ENCODE measurements around the gene LINC01488. TPM values are rescaled to one million over a fixed set of nuclear protein-coding genes. Genes with fewer than 3 reads are reported as not detected.

The LINC01488 gene
- total and polyA plus RNA-seq, 9 of the 15 experiments (the other 6 are each of a cell fraction or from before 2014, with no cell fraction given) = not detected

DNA sequence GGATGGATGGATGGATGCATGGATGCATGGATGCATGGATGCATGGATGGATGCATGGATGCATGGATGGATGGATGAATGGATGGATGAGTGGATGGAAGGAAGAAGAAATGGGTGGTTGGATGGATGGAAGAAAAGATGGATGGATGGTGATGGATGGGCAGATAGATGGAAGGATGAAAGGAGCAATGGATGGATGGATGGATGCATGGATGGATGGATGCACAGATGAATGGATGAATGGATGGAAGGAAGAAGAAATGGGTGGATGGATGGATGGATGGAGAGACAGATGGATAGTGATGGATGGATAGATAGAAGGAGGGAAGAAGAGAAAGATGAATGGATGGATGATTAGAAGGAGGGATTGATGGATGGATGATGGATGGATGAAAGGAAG lies 30.2 kb upstream of the LINC01488 start (continued):
- TF ChIP-seq, protein P1, sequence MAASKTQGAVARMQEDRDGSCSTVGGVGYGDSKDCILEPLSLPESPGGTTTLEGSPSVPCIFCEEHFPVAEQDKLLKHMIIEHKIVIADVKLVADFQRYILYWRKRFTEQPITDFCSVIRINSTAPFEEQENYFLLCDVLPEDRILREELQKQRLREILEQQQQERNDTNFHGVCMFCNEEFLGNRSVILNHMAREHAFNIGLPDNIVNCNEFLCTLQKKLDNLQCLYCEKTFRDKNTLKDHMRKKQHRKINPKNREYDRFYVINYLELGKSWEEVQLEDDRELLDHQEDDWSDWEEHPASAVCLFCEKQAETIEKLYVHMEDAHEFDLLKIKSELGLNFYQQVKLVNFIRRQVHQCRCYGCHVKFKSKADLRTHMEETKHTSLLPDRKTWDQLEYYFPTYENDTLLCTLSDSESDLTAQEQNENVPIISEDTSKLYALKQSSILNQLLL (CRISPR knock-in tag; IDR thresholded peaks at IDR 0.05; ENCODE audit: borderline replicate concordance) = no peak
- TF ChIP-seq RBFOX2 (IDR thresholded peaks at IDR 0.05; ENCODE audit: low read depth, low read length) (no peak), ZFX (CRISPR knock-in tag; IDR thresholded peaks at IDR 0.05) (no peak), KAT2B (IDR thresholded peaks at IDR 0.05; ENCODE audit: low read depth, low read length) (no peak), NUFIP1 (IDR thresholded peaks at IDR 0.05; ENCODE audit: partially characterized antibody) (no peak), RFX1 (IDR thresholded peaks at IDR 0.05) (no peak), OTX1 (CRISPR knock-in tag; IDR thresholded peaks at IDR 0.05) (no peak), ZNF239 (CRISPR knock-in tag; IDR thresholded peaks at IDR 0.05) (no peak)
- TF ChIP-seq, protein P2, sequence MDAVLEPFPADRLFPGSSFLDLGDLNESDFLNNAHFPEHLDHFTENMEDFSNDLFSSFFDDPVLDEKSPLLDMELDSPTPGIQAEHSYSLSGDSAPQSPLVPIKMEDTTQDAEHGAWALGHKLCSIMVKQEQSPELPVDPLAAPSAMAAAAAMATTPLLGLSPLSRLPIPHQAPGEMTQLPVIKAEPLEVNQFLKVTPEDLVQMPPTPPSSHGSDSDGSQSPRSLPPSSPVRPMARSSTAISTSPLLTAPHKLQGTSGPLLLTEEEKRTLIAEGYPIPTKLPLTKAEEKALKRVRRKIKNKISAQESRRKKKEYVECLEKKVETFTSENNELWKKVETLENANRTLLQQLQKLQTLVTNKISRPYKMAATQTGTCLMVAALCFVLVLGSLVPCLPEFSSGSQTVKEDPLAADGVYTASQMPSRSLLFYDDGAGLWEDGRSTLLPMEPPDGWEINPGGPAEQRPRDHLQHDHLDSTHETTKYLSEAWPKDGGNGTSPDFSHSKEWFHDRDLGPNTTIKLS (IDR thresholded peaks at IDR 0.05; ENCODE audit: borderline replicate concordance, low read depth) = no peak
- TF ChIP-seq, protein P3, sequence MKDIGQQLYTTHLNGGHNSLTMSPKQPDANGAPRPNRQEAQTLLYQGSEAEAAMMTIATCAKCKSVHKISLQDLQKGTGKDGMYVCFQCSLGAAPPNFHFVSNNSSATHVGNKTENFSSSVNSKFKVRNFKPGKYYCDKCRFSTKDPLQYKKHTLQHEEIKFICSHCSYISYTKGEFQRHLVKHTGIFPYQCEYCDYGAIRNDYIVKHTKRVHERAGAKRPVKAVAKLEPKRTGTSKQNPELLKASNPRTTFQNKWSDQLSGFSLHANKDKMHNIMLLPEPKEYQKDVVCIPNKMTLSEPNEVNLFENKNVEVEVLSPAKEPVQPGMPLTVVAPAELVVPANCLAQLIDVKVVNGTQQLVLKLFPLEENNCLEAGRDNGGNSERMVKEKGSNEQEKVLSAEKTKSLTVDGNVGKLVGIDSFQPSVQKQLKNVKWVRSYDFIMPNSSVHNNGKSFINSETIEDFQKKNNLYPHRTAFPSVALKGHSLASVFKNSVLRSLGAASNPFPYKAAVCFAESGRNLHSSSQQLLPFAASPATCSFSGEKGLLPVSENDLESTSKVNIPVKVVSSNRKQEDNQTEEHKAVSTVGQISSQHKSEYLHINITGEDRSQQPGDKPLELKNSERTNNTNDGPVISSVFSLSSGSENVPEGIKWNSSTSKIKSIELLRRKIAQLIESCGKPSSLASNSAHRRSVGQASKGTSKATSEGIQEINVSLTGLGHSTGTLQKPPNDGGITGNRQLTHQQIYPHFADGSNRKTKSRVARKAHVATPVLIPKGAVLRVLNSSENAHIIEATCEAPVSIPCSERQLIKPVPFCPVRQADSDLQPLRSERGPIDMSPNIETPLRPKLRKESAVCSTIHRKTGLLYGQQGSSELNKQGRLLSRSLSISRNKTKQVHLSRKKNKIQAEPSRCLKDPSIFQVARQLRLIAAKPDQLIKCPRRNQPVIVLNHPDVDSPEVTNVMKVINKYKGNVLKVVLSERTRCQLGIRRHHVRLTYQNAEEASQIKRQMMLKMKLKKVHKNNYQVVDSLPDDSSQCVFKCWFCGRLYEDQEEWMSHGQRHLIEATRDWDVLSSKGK (CRISPR knock-in tag; IDR thresholded peaks at IDR 0.05) = no peak
- TF ChIP-seq, protein P4, sequence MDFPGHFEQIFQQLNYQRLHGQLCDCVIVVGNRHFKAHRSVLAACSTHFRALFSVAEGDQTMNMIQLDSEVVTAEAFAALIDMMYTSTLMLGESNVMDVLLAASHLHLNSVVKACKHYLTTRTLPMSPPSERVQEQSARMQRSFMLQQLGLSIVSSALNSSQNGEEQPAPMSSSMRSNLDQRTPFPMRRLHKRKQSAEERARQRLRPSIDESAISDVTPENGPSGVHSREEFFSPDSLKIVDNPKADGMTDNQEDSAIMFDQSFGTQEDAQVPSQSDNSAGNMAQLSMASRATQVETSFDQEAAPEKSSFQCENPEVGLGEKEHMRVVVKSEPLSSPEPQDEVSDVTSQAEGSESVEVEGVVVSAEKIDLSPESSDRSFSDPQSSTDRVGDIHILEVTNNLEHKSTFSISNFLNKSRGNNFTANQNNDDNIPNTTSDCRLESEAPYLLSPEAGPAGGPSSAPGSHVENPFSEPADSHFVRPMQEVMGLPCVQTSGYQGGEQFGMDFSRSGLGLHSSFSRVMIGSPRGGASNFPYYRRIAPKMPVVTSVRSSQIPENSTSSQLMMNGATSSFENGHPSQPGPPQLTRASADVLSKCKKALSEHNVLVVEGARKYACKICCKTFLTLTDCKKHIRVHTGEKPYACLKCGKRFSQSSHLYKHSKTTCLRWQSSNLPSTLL (IDR thresholded peaks at IDR 0.05) = peak; percentile 56; the same call in 1 of the 2 replicates
- TF ChIP-seq, protein P5, sequence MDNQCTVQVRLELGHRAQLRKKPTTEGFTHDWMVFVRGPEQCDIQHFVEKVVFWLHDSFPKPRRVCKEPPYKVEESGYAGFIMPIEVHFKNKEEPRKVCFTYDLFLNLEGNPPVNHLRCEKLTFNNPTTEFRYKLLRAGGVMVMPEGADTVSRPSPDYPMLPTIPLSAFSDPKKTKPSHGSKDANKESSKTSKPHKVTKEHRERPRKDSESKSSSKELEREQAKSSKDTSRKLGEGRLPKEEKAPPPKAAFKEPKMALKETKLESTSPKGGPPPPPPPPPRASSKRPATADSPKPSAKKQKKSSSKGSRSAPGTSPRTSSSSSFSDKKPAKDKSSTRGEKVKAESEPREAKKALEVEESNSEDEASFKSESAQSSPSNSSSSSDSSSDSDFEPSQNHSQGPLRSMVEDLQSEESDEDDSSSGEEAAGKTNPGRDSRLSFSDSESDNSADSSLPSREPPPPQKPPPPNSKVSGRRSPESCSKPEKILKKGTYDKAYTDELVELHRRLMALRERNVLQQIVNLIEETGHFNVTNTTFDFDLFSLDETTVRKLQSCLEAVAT (IDR thresholded peaks at IDR 0.05) = peak in 1 of 2 experiments; percentile 47; a peak in 1 of 4 replicates
- TF ChIP-seq, protein P6, sequence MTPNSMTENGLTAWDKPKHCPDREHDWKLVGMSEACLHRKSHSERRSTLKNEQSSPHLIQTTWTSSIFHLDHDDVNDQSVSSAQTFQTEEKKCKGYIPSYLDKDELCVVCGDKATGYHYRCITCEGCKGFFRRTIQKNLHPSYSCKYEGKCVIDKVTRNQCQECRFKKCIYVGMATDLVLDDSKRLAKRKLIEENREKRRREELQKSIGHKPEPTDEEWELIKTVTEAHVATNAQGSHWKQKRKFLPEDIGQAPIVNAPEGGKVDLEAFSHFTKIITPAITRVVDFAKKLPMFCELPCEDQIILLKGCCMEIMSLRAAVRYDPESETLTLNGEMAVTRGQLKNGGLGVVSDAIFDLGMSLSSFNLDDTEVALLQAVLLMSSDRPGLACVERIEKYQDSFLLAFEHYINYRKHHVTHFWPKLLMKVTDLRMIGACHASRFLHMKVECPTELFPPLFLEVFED (CRISPR knock-in tag; conservative IDR thresholded peaks at IDR 0.05) = 0 out of 2 replicates have a peak, but pooled peaks have one; percentile 16
- TF ChIP-seq, protein P7, sequence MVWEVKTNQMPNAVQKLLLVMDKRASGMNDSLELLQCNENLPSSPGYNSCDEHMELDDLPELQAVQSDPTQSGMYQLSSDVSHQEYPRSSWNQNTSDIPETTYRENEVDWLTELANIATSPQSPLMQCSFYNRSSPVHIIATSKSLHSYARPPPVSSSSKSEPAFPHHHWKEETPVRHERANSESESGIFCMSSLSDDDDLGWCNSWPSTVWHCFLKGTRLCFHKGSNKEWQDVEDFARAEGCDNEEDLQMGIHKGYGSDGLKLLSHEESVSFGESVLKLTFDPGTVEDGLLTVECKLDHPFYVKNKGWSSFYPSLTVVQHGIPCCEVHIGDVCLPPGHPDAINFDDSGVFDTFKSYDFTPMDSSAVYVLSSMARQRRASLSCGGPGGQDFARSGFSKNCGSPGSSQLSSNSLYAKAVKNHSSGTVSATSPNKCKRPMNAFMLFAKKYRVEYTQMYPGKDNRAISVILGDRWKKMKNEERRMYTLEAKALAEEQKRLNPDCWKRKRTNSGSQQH (CRISPR knock-in tag; IDR thresholded peaks at IDR 0.05) = 0 out of 2 replicates have a peak, but pooled peaks have one; percentile 24

All from K562 (cell line).